ENCODE data around the gene RTN4R. TPM values are rescaled to one million over a fixed set of nuclear protein-coding genes. Genes with fewer than 3 reads are reported as not detected.

The RTN4R gene
- total RNA-seq = 0.32 TPM in 1 of 2 replicates, not detected in the other

GRCh38 chr22:20268279-20269012, at the start of gene RTN4R:
TSS of gene RTN4R (minus strand) at chr22:20268318. CDS start at chr22:20268092, 226 bp downstream.

Other genes with a start within 250 kb of the RTN4R start
- gene TANGO2, start 247.2 kb downstream of the RTN4R start, total RNA-seq = 28.1 and 32.5 TPM in 2 replicates
- 26.3 and 33.0 TPM in 2 replicates for gene DGCR8, start 188.1 kb downstream of the RTN4R start, total RNA-seq
- gene RANBP1, start 152.2 kb downstream of the RTN4R start, total RNA-seq = 91.0 and 101 TPM in 2 replicates
- 41.6 and 42.6 TPM in 2 replicates for gene TRMT2A, start 151.1 kb downstream of the RTN4R start, total RNA-seq
- gene ZDHHC8, start 136.5 kb downstream of the RTN4R start, total RNA-seq = 3.5 and 7.5 TPM in 2 replicates
- not detected in 2 replicates for gene CCDC188, start 117.3 kb downstream of the RTN4R start, total RNA-seq
- gene DGCR6L, start 51.7 kb upstream of the RTN4R start, total RNA-seq = 59.1 and 82.9 TPM in 2 replicates
- 12.0 and 13.2 TPM in 2 replicates for gene ZNF74, start 125.8 kb upstream of the RTN4R start, total RNA-seq
- gene SCARF2, start 169.5 kb upstream of the RTN4R start, total RNA-seq = 13.9 and 15.8 TPM in 2 replicates
- gene KLHL22, start 227.5 kb upstream of the RTN4R start, total RNA-seq = 35.6 and 42.3 TPM in 2 replicates
- gene MED15, start 239.3 kb upstream of the RTN4R start, total RNA-seq = 22.5 and 23.0 TPM in 2 replicates